CD4-positive, alpha-beta T cell treated with Interleukin-2 at 100 ng/mL for 4 hours (primary cell): ENCODE data around the gene ERICH6B.

Source experiments
- DNase-seq: peaks from one replicate; pipeline ENCODE4 v3.0.0-alpha.2; 2020; ENCODE audit warnings: low spot score

The ERICH6B gene

DNA sequence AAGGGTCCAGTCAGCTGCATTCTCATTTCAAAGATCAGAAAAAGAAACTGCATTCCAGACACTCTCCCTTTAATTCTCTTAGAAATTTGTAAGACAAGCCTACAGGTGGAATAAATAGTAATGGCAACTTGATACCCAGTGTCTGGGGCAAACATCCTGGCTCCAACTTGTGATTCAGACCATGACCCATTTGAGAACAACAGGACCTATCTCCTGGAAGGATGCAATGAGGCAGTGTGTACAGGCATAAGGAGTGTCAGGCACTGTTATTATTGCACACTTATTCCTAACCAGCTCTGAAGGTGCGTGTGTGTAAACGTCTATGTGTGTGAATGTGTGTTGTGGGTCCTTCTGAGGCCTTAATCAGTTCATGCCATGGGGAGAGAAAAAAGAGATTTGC lies 13.9 kb downstream of the ERICH6B start:
- DNase-seq = no peak

DNA sequence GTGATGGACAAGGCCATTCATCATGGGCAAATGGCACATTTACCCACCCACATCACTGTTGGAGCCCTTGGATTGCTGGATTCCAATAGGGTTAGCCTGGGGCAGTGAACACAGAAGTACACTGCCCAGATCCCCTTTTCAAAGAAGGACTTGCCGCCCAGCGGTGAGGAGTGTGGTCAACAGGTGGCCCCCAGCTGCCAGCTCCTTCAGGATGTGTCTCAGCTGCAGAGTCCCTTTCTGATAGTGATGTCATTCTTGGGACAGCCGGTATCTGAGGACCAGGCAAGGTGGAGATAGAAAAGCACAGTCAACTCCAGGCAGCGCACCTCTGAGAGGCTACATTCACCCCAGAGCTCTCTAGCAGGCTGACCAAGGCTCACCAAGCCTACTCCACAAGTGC lies 16.9 kb downstream of the ERICH6B start:
- no peak for DNase-seq

GRCh38 chr13:45596800-45597475 lies 18.6 kb downstream of the ERICH6B start:
- DNase-seq = no peak

DNA sequence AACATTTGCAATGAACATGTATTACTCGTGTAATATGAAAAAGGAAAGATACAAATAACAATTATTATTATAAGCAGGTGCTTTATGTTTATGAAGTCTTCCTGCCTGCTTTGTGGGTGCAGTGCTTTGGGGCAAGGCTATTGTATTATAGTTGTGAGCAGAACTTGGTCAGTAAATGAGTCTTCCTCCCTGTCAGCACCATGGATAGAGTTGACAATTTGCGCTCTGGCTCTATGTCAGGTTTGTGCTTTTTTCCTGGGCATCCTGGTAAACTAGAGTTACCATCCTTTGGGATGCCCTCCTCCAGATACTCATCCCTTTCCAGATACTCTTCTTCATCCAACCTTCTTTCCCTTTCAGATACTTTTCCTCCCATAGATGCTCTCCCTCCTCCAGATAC lies 19.6 kb downstream of the ERICH6B start:
- no peak for DNase-seq

- no peak for DNase-seq
These were observed 20.8 kb downstream of the ERICH6B start for GRCh38 chr13:45594764-45595163.

DNA sequence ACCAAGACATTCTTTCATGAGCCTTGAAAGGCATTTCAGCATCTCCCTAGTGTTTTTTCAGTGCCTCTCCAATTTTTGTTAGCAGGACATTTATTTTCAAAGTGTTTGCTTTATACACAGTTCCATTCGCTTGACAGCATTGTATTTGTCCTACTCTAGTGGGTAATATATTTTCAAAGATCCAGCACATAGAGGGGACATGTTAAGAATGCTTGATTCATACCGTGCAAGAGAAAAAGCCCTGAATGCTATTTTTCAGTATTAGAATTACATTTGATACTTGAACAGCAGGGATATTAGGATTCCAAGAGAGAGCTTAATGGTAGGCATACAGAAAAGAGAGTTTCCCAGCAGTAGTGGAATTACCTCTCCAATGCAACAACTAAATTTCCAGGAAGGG lies 21.3 kb downstream of the ERICH6B start:
- no peak for DNase-seq

DNA sequence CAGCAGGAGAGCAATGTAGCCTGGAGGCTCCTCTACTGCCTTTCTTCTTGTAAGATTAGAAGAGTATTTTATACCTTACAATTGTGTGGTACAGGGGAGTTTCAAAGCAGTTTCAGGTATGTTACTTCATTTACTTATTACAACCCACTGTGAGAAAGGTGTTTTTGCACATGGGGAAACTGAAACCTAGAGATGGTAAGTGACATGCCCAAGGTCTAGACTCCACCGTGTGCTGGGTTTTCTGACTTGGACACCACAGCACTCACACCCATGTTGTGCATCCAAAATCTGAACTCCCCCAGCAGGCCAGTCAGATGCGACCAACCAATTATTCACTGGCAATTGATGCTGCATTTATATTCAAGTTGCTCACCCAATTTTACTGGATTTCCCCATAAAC lies 22.8 kb downstream of the ERICH6B start:
- no peak for DNase-seq

DNA sequence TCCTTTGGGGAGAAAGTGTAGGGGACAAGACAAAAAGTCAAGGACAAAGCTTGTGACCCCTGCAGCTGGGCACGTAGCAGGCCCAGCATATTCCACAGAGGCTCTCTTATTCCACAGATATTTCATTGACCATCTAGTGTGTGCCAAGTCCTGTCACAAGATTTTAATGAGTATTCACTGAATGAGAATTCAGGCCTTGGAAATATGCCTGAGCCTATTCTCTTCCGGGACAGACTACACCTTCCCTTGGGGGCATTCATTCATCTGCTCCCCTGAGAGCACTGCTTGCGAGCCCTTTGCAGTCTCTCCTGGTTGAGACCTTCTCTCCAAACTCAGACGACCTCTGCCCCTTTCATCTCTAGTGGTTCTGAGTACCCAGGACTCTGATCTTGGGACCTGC lies 25.5 kb downstream of the ERICH6B start:
- DNase-seq = no peak

DNA sequence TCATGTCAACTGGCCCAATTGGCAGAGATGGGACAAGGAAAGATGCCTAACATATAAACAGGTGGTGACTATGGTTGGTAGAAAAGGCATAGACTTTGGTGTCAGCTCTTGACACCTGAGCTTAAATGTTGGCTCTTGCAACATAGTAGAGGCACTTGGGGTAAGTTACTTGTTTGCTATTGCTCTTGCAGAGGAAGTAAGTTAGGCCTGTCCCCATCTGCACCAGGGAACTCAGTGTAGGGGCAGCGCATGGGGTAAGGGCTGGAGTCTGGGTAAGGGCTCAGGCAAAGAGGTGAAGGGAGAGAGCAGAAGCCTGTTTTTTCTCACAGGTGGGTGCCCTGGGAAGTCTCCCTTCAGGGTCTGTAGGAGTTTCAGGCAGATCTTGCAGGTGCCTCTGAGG lies 27.6 kb downstream of the ERICH6B start:
- DNase-seq = no peak

GRCh38 chr13:45584816-45585215 lies 30.7 kb downstream of the ERICH6B start:
- no peak for DNase-seq

GRCh38 chr13:45582408-45583076 lies 33.0 kb downstream of the ERICH6B start:
- no peak for DNase-seq

DNA sequence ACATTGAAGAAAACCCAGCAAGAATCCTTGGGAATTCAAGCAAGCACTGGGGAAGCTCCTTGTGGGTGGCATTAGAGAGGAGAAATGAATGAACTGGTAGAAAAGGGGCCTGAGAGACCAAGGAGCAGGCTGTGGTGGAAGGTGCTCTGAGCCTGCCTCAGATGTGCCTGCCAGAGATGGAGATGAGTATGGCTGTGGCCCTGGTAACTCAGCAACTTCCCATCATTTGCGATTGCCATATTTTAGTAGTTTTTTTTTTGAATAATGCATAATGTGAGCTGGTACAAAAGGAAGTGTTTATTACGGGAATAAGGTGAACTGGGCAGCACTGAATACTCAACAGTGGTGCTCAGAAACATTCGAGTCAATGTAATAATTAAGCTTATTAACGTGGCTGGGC lies 39.1 kb downstream of the ERICH6B start:
- DNase-seq = no peak

- DNase-seq = no peak
These were observed 39.7 kb downstream of the ERICH6B start for GRCh38 chr13:45575830-45576180.

DNA sequence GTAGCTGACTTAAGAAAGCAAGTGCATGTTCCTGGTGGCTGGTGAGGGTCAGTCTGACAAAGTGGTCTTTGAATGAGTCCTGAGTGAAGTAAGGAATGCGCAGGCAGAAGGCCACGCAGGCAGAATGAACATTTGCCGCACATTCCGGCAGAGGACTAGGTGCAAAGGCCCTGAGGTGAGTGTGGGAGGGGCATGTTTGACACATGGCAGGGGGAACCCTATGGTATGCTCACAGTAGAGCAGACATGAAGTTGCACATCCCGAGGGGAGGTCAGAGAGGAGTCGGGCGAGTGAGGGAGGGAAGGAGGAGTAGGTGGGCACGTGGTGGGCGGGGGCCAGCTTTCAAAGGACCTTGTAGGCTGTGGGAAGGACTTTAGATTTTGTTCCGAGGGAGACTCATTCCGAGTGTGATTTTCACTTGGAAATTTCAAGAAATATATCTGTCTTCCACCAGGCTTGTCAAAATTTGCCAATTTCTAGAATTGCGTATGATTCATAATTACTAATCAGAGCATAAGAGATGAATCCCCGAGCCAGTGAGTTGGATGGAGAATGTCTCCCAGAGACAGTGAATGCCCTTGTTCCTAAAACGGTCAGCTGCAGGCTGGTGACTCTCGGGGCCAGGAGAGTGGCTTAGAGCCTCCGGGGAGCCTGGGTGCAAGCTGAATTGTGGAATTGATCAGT lies 40.3 kb downstream of the ERICH6B start:
- DNase-seq = no peak

DNA sequence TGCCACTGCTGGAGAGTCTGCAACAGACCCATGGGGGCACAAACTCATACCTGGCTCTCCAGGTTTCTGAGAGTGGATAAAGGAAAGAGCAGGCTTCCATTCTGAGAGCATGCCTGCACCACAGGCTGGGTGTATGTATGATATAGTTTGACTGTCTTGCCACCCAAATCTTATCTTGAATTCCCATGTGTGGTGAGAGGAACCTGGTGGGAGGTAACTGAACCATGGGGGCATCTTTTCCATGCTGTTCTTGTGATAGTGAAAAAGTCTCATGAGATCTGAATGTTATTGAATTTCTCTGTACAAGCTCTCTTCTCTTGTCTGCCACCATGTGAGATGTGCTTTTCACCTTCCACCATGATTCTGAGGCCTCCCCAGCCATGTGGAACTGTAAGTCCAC lies 50.2 kb downstream of the ERICH6B start:
- DNase-seq = no peak

- no peak for DNase-seq
These were observed 51.3 kb downstream of the ERICH6B start for GRCh38 chr13:45564133-45564776.

DNA sequence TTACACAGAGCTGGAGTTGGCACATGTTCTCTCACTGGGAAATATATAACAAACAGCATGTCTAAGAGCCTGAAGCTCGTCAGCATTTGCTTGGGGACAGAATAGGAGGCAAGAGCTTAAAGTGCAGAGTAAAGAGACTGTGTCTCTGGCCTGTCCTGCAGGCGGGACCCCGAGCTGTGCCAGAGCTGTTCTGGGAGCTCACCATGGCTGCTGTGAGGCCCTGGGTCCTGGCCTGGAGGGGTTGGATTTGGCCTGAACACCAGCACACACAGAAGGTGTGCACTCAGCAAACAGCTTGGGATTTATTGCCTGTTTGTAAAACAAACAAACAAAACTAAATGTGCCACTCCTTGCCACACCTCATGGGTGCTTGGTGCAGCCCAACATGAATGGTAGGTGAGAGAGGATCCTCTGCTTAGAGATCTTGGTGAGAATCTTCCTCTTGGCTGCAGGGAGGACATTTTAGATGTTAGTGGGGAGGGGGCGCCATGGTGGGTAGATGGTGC lies 60.9 kb downstream of the ERICH6B start:
- no peak for DNase-seq

GRCh38 chr13:45548281-45548680 lies 67.3 kb downstream of the ERICH6B start:
- no peak for DNase-seq

- DNase-seq = no peak
These were observed 69.2 kb downstream of the ERICH6B start for GRCh38 chr13:45546410-45546765.

DNA sequence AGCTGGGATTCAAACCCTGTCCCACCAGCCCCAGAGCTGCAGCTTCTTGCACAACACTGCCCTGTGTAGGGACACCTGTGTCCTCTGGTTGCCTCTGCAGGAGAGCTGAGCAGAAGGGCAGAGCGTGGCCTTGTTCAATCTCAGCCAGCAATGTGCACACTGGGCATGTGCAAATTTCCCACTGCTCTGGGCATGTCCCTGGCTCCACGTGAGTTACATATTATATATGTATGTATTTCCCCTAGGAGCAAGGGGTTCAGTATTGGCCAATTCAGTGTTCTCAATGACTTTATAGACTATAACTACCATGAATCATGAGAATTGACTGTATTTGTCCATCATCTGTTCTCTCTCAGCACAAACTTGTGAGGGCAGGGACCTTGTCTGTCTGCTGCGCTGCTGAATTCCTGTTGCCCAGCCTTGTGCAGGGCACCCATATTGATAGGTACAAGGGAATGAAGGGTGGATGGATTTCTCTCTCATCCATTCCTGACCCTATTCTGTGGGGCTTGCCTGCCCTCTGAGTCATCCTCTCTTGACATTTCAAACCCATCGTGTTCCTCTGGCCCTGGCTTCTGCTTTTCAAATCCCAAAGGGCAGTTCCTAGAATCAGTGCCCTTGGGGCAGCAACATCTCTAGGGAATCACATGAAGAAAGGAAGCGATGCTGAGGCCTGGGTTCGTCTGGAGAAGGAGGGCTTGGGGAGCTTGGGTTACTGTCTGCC lies 69.7 kb downstream of the ERICH6B start:
- DNase-seq = no peak

GRCh38 chr13:45544520-45544919 lies 71.0 kb downstream of the ERICH6B start:
- DNase-seq = no peak

- DNase-seq = no peak
These were observed 72.7 kb downstream of the ERICH6B start for GRCh38 chr13:45542878-45543277.
